Calu3 (cell line): ENCODE measurements around the gene SEMA5A. TPM values are rescaled to one million over a fixed set of nuclear protein-coding genes. Genes with fewer than 3 reads are reported as not detected.

Experiments
- BruUV-seq: library from RNA; stranded (reverse); fragments of 400-500 nt; replicated peaks from 2 replicates; lab custom pipeline; 2021; lab: Mats Ljungman, UMichigan
- CTCF ChIA-PET: fragments of 300-600 bp; sonication (Branson Sonifier 250); formaldehyde crosslinking; loops from one replicate; lab custom pipeline; 2022; ENCODE audit warnings: antibody characterized with exemption; lab: Charles Lee
- DNase-seq: peaks from one replicate; pipeline ENCODE4 v3.0.0; 2022
- H3K27ac Mint-ChIP-seq: one replicate; pipeline ENCODE4 v1.8.0; 2022; ENCODE audit warnings: mixed read lengths; ENCODE audit not compliant: unreplicated experiment
- H3K27me3 Mint-ChIP-seq: one replicate; pipeline ENCODE4 v1.8.0; 2022; ENCODE audit warnings: mixed read lengths; ENCODE audit not compliant: unreplicated experiment
- H3K36me3 Mint-ChIP-seq: one replicate; pipeline ENCODE4 v1.8.0; 2022; ENCODE audit warnings: mild to moderate bottlenecking, moderate library complexity, mixed read lengths; ENCODE audit not compliant: insufficient read depth, unreplicated experiment
- H3K4me1 Mint-ChIP-seq: one replicate; pipeline ENCODE4 v1.8.0; 2022; ENCODE audit warnings: mild to moderate bottlenecking, low read depth, mixed read lengths; ENCODE audit not compliant: unreplicated experiment
- H3K4me3 Mint-ChIP-seq: one replicate; pipeline ENCODE4 v1.8.0; 2022; ENCODE audit warnings: mild to moderate bottlenecking, low read depth, moderate library complexity, mixed read lengths; ENCODE audit not compliant: unreplicated experiment
- H3K9me3 Mint-ChIP-seq: one replicate; pipeline ENCODE4 v1.8.0; 2022; ENCODE audit warnings: low read depth, mixed read lengths; ENCODE audit not compliant: unreplicated experiment
- intact Hi-C: fragments of 100-400 bp; cut with micrococcal nuclease; formaldehyde crosslinking; loops from one replicate; pipeline ENCODE4 v1.10.0; 2022; ENCODE audit not compliant: unreplicated experiment
- total RNA-seq: library from RNA; stranded (reverse); gene quantifications from 2 replicates; pipeline ENCODE4 v1.2.3, GENCODE V29; 2022
- TF ChIP-seq, protein P1 (sequence below): fragments of 200-600 bp; IDR thresholded peaks from one replicate; pipeline ENCODE4 v1.8.0; 2022; ENCODE audit warnings: antibody characterized with exemption; ENCODE audit not compliant: unreplicated experiment

SEMA5A gene
- total RNA-seq, 1 experiment from 2014 or later = 0.52 TPM

DNA sequence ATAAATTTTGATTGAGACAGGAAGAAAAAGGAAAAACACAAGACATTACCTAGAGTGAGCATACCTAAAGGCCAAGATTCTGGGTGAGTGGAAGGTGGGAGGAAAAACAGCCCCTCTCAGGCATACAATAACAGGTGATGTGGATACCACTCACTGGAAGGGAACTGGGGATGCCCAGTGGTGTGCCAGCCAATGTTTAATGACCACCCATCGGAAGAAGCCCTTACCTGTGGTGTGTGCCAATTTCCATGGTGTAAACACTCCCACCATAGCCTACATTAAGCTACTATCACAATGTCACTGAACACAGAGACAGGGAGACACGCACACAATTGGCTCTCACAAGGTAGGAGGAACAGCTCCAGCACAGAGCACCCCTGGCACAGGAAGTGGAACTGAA is 63.5 kb downstream of the SEMA5A start:
- Mint-ChIP-seq H3K9me3 (peaks cover 25% of the 10 kb centered on the region), H3K27me3 (no peaks in the 10 kb centered on the region), H3K27ac (no peak overlapping the region), H3K4me3 (no peak overlapping the region), H3K36me3 (no peaks in the 10 kb centered on the region), H3K4me1 (no peaks in the 10 kb centered on the region)
- intact Hi-C loops = no loop called here
- DNase-seq = no peak
- TF ChIP-seq, protein P1, sequence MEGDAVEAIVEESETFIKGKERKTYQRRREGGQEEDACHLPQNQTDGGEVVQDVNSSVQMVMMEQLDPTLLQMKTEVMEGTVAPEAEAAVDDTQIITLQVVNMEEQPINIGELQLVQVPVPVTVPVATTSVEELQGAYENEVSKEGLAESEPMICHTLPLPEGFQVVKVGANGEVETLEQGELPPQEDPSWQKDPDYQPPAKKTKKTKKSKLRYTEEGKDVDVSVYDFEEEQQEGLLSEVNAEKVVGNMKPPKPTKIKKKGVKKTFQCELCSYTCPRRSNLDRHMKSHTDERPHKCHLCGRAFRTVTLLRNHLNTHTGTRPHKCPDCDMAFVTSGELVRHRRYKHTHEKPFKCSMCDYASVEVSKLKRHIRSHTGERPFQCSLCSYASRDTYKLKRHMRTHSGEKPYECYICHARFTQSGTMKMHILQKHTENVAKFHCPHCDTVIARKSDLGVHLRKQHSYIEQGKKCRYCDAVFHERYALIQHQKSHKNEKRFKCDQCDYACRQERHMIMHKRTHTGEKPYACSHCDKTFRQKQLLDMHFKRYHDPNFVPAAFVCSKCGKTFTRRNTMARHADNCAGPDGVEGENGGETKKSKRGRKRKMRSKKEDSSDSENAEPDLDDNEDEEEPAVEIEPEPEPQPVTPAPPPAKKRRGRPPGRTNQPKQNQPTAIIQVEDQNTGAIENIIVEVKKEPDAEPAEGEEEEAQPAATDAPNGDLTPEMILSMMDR = no peak
- CTCF ChIA-PET = interaction anchor here (1.1 kb wide), 1 partner anchor 20 kb away, joined by 5 read pairs; no protein-coding TSS in a partner anchor
- BruUV-seq = no TSS peak

DNA sequence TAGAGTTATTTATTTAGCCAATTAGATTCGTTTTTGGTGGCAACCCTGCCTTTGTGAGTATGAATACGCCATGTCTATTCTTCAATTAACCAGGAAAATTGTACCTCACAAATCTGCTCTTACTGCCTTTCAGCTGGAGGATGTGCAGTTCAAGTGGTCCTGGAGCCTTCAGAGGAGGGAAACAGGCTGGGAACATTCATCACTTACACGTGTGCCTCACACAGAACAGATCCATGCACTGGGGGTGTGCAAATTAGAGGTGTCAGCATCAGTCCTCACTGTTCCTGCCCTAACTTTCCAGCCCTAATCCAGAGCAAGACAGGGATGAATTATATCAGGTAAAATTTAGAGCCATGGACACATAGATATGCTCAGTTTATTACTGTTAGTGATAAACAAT is 65.4 kb downstream of the SEMA5A start:
- no peak for DNase-seq
- TF ChIP-seq, protein P1 = no peak
- no peak overlapping the region for H3K4me3 Mint-ChIP-seq
- no peaks in the 10 kb centered on the region for H3K27me3 Mint-ChIP-seq
- no peaks in the 10 kb centered on the region for H3K4me1 Mint-ChIP-seq
- BruUV-seq = no TSS peak
- H3K27ac Mint-ChIP-seq = no peak overlapping the region
- no peaks in the 10 kb centered on the region for H3K36me3 Mint-ChIP-seq
- CTCF ChIA-PET = no interaction called here
- peaks cover 32% of the 10 kb centered on the region for H3K9me3 Mint-ChIP-seq
- intact Hi-C loops = no loop called here

DNA sequence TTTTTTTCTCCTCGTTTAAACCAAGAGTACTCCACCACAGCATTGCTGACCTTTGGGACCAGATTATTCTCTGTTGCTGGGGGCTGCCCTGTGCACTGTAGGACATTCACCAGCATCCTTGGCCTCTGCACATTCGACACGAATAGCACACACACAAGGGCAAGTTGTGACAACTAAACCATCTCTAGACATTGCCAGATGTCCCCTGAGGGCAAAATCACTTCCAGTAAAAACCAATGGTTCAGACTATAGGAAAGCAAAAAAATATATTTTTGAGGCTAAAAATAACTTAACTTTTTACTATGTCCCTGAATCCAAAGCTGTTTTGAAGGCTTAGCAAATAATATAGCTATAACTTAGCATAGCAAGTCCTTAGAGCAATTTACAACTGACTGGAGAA is 65.9 kb downstream of the SEMA5A start:
- no peak for DNase-seq
- Mint-ChIP-seq H3K4me3 (no peak overlapping the region), H3K4me1 (no peaks in the 10 kb centered on the region), H3K36me3 (no peaks in the 10 kb centered on the region), H3K9me3 (peaks cover 32% of the 10 kb centered on the region), H3K27me3 (no peaks in the 10 kb centered on the region), H3K27ac (no peak overlapping the region)
- TF ChIP-seq, protein P1 = no peak
- intact Hi-C loops = no loop called here
- no TSS peak for BruUV-seq
- CTCF ChIA-PET = no interaction called here

DNA sequence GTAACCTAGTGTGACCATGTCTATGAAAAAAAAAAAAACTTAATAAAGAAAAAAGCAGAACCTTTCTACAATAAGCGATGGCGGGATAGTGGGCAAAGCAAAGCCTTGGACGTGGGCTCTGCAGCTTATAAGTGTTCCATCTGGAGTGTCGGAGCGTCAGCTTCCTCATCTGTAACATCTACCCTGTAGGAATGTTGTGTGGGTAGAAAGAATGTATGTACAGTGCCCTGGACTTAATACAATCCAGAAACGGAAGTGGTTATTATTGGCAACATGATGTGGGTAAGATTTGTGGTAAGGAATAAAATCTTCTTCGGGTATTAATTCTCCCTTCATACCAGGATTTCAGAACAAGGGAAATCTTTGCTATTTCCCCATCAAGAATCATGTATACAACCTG is 66.5 kb downstream of the SEMA5A start:
- BruUV-seq = no TSS peak
- H3K36me3 Mint-ChIP-seq = no peaks in the 10 kb centered on the region
- H3K9me3 Mint-ChIP-seq = peaks cover 32% of the 10 kb centered on the region
- H3K4me3 Mint-ChIP-seq = no peak overlapping the region
- H3K27me3 Mint-ChIP-seq = no peaks in the 10 kb centered on the region
- intact Hi-C loops = no loop called here
- H3K4me1 Mint-ChIP-seq = no peaks in the 10 kb centered on the region
- TF ChIP-seq, protein P1 = no peak
- H3K27ac Mint-ChIP-seq = no peak overlapping the region
- no peak for DNase-seq
- CTCF ChIA-PET = no interaction called here
